AML-193 (cell line): ENCODE data around the gene TMEM219.

Experiments
- DNase-seq, 2 experiments: peaks; one replicate each; lab custom pipeline; 2025; lab: John Stamatoyannopoulos, UW

Gene TMEM219

DNA sequence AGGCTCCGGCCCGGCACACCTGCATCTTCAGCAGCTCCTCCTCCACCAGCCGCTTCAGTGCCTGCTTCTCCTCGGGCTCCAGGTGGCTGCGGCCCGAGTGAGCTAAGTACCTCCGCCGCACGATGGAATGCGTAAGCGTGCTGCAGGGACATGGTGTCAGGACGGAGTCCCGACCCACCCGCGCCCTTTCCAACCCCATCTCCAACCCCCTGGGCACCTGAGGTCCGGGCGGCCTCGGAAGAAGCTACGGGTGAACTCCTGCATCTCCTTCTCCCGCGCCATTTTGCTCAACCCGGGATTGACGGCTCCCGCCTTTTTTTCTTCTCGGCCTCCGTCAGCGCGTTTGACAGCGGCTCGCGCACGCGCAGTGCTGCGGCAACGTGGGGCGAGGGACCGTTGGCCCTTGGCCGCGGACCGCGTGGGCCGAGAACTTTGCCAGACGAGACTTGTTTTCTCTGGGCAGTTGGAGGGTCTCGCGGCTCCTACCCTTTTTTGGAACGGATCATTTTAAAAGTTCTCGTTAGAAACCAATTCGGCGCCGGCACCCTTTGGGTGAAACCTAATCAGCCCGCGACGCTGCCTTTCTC lies 33.5 kb downstream of the TMEM219 start, which contains the start of gene HIRIP3:
Gene HIRIP3, minus strand, starts transcription at position 294 of the 587 bp plus-strand sequence. Its CDS starts 12 bp downstream, at position 282.
- DNase-seq: peak; percentile 73 to 80

GRCh38 chr16:29995911-29996765 lies 34.3 kb downstream of the TMEM219 start, which contains the start of gene INO80E:
Gene INO80E, plus strand, starts transcription at chr16:29996241. Its CDS starts 70 bp downstream, at chr16:29996311.
- DNase-seq: peak; percentile 90 to 91

DNA sequence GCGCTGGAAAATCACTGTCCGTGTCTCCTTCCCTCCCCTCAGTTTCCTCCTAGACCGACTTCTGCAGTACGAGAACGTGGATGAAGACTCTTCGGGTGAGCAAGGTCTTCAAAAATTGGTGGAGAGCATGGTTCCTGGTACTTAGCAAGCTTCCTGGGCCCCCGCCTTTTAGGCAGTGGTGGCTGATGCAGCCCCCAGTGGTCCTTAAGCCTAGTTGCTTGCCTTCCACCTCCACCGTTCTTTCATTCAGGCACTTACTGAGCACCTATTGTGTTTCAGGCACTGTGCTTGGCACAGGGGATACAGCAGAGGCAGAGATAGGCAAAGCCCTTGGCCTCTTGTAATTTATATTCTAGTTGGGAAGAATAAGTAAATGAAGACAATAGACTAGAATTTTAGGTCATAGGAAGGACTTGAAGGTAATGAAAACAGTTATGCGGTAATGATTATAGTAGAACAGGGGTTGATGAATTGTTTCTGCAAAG lies 34.9 kb downstream of the TMEM219 start:
- no peak for DNase-seq

DNA sequence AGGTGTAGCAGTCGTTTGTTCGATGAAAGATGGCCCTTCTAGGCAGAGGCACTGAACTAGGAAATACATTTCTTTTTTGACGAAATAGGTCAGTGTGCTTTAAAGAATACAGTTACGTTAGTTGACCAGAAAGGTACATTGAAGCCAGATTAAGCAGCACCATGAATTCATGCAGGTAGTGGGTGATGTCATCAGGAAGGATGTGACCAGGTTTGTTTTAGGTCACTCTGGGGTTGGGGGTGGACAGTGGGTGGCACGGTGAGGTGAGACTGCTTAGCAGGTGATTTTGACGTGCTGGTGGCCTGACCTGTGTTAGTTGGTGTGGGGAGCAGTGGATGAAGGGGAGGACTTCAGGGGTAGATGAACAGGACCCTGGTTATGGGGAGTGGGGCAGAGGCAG lies 37.7 kb downstream of the TMEM219 start:
- DNase-seq: no peak

DNA sequence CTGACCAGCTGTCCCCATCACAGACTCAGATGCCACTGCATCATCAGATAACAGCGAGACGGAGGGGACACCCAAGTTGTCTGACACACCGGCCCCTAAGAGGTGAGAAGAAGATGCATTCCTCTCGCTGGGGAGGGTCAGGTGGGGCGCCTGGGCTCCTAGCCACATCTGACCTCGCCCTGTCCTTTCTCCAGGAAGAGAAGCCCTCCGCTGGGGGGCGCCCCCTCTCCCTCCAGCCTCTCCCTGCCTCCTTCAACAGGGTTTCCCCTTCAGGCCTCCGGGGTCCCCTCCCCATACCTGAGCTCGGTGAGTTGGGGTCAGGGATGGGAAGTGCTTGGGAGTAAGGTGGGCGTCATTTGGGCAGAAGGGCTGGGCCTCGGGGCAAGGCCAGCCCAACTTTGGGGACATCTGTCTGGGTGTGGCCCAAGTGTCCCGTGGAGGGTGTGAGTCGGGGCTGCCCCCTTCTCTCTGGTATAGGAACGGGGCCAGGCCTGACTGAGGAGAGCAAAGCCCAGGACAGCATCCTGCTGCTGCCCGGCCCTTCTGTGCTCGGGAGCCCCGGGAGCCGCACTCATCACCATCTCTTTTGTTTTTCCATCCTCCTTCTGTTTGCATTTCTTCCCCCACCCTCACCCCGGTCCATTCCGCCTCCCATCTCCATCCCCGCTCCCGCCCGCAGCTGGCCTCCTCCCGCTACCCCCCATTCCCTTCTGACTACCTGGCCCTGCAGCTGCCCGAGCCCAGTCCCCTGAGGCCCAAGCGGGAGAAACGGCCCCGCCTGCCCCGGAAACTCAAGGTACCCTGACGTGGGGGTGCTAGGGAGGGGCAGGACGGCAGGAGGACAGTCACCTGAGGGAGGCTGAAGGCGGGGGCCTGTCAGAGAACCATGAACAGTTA lies 39.1 kb downstream of the TMEM219 start:
- DNase-seq: no peak

DNA sequence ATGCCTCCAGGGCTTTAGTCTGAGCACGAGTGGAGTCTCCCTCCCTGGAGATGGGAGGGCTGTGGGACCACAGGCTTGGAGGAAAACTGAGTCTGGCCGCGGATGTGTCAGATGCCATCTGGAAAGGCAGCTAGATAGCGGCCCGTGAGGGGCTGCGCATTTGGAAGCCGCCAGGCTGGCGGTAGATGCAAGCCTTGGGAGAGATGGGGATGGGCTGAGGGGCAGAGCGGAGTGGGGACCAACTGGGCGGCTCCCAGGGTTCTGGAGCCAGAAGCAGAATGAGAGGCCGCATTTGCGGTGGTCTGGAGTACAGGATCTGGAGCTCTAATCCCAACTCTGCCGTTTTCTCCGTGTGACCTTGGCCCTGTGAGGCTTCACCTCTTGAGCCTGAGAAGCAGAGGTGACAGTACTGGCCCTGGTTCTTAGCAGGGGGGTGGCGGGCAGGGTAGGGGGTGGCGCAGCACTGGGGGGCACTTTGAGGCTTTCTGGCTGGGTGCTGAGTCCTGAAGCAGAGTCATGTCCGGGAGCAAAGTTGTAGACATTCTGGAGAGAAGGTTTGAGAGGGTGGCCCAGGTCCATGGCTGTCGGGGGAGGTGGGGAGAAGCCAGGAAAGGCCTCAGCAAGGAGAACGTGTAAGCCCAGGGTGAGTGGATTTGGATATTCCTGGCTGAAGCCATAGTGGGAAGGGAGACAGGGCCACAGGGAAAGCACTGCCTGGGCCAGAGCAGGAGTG lies 40.9 kb downstream of the TMEM219 start:
- DNase-seq: no peak

- no peak for DNase-seq
Observed at GRCh38 chr16:30003670-30004423, 42.0 kb downstream of the TMEM219 start.

GRCh38 chr16:30004424-30004776 lies 42.5 kb downstream of the TMEM219 start:
- DNase-seq: no peak

GRCh38 chr16:30004811-30005242 lies 42.9 kb downstream of the TMEM219 start:
- no peak for DNase-seq

GRCh38 chr16:30005341-30006094 lies 43.6 kb downstream of the TMEM219 start:
- DNase-seq: peak; percentile 31 to 37

DNA sequence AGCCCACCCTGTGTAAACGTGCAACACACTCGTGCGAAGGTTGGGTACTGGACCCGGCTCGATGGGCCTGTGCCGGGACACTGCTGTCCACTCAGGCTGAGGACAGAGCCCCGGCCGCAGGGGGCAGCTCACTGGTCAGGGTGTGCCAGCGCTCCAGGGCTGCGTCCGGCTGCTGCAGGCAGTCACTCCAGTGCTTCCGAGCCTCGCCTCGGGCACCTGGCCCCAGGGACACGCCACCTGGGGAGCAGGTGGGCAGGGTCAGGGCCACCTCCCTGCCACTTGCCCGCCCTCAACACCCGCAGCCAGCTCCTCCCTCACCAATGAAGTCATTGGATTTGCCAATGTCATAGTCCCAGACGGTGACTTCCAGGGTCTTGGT lies 44.2 kb downstream of the TMEM219 start:
- no peak for DNase-seq

DNA sequence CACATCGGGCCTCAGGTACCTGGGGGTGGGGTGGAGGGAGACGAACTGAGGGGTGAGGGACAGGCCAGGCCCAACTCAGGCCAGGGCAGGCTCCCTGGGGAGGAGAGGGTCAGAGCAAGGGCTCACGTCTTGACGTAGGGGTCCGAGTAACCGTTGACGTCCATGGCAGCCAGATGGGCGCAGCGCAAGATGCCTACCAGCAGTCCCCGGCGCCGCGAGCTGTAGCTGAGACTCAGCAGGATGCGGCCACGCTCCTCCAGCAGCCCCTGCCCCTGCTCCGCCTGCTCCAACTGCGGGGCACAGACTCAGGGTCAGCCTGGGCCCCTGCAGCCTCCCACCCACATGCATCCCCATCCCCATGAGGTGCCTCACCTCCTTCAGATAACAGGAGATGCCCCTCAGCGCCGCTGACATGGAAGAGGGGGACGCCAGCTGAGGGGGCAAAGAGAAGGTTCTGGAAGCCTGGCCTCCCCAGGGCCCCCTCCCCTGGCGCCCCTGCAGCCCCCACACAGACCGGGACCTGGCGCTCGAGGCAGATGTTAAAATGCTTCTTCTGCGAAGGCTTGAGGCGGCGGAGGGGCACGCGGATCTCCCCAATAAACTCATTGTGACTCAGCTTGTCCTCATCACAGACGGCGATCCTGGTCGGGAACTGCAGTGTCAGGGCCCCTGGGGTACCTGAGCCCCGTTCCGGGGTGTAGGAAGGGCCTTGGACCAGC lies 44.9 kb downstream of the TMEM219 start:
- DNase-seq: no peak

- DNase-seq: no peak
Observed at GRCh38 chr16:30007378-30007895, 45.6 kb downstream of the TMEM219 start.

- DNase-seq: no peak
Observed at GRCh38 chr16:30009085-30009862, 47.4 kb downstream of the TMEM219 start.

DNA sequence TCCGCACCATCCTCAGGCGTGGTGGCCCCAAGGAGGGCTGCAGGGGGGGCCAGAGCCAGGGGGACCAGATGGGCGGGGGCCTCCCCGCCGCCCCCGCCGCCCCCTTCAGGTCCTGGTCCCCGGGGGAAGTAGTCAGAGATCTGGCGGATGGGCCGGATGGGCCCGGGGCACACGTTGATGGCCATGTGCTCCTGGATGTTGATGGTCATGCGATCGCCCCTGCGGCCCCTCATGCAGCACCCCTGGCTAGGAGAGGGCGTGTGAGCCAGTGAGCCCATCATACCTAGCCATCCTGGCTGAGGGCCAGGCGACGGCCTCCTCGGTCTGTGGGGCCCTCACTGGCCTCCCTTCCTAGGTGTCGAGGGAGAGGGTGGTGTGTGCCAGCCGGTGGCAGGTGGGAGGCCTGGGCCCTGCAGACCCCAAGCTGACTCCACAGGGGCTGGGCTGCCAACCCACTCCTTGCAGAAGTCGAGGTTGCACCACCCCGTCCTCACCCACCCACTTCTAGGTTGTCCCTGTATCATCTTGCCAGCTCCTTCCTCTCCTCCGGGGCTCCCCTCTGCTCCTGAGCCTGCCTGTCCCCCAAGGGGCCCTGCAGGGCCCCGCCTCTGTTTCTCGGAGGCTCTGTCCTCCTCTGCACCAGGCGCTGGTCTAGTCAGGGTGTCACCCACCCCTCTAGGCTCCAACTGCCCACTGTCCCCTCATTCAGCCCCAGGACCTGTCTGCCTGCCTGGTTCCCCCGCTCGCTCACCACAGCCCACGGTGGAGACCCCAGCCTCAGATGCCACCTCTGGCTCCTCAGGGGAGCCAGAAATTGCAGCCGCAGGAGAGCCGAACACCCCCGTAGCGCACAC lies 48.3 kb downstream of the TMEM219 start:
- DNase-seq: no peak

DNA sequence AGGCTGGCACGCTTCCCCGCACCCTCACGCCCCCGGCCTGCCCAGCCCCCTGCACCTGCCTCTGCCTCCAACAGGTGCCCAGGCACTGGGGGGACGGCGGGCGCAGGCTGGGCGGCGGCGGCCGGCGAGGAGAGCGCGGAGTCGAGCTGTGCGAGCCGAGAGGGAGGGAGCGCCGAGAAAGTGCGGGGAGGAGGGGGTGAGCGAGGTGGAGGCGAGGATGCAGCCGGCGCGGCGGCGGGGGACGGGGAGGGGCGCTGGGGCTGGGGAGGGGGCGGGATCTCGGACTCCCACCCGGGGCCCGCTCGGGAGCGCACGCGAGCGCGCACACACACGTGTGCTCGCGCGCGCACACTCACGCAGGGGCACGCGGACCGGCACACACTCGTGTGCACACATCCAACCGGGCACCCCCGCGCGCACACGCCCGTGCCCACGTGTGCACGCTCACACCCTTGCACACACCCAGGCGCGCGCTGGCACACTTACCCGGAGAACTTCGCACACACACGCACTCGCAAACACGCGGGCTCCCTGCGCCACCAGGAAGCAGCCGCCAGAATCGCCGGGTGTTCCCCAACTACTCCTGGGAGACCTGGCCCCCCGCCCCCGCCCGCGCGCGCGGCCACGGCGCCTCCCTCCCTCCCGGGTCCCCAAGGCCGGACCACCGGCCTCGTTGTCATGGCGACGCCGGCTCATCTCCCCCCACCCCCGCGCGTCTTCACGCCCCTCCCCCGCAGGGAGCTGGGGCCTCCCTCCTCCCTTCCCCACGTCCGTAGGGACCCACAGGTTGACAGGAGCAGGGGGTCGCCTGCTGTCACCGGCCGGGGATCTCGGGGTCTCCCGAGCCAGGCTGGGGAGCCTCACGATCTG lies 49.2 kb downstream of the TMEM219 start, which contains the start of gene DOC2A:
Gene DOC2A, minus strand, starts transcription at position 184 of the 870 bp plus-strand sequence. CDS start 805 bp downstream, outside the sequence.
- peak in 1 of 2 experiments; percentile 21 for DNase-seq
